Measurements from ENCODE around the gene ACTL10.
"Not testable (repeated sequence)": the region's sequence is repeated elsewhere in the genome, so short reads cannot be mapped to it uniquely, and the experiment has no call there.

ACTL10 gene

DNA sequence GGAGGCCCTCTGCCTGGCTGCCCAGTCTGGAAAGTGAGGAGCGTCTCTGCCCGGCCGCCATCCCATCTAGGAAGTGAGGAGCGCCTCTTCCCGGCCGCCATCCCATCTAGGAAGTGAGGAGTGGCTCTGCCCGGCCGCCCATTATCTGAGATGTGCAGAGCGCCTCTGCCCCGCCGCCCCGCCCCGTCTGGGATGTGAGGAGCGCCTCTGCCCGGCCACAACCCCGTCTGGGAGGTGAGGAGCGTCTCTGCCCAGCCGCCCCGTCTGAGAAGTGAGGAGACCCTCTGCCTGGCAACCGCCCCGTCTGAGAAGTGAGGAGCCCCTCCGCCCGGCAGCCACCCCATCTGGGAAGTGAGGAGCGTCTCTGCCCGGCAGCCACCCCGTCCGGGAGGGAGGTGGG, 32.2 kb downstream of the ACTL10 start:
- DNase-seq, result not testable (repeated sequence)

DNA sequence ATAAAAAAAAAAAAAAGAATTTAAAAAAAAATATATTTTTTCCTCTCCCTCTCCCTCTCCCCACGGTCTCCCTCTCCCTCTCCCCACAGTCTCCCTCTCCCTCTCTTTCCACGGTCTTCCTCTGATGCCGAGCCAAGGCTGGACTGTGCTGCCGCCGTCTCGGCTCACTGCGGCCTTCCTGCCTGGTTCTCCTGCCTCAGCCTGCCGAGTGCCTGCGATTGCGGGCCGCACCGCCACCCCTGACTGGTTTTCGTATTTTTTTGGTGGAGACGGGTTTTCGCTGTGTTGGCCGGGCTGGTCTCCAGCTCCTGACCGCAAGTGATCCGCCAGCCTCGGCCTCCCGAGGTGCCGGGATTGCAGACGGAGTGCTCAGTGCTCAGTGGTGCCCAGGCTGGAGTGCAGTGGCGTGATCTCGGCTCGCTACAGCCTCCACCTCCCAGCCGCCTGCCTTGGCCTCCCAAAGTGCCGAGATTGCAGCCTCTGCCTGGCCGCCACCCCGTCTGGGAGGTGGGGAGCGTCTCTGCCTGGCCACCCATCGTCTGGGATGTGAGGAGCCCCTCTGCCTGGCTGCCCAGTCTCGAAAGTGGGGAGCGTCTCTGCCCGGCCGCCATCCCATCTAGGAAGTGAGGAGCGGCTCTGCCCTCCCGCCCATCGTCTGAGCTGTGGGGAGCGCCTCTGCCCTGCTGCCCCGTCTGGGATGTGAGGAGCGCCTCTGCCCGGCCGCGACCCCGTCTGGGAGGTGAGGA, 34.1 kb downstream of the ACTL10 start:
- not testable (repeated sequence) for DNase-seq

DNA sequence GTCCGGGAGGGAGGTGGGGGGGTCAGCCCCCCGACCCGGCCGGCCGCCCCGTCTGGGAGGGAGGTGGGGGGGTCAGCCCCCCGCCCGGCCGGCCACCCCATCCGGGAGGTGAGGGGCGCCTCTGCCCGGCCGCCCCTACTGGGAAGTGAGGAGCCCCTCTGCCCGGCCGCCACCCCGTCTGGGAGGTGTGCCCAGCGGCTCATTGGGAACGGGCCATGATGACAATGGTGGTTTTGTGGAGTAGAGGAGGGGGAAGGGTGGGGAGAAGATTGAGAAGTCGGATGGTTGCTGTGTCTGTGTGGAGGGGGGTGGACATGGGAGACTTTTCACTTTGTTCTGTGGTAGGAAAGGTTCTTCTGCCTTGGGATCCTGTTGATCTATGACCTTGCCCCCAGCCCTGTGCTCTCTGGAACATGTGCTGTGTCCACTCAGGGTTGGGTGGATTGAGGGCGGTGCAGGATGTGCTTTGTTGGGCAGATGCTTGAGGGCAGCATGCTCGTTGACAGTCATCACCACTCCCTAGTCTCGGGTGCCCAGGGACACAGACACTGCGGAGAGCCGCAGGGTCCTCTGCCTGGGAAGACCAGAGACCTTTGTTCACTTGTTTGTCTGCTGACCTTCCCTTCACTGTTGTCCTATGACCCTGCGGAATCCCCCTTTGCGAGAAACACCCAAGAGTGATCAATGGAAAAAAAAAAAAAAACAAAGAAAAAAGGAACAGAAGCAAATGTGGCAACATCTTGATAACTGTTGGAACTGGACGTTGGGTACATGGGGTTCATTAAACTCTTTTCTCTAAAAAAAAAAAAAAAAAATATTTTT, 35.1 kb downstream of the ACTL10 start:
- no peak for DNase-seq

DNA sequence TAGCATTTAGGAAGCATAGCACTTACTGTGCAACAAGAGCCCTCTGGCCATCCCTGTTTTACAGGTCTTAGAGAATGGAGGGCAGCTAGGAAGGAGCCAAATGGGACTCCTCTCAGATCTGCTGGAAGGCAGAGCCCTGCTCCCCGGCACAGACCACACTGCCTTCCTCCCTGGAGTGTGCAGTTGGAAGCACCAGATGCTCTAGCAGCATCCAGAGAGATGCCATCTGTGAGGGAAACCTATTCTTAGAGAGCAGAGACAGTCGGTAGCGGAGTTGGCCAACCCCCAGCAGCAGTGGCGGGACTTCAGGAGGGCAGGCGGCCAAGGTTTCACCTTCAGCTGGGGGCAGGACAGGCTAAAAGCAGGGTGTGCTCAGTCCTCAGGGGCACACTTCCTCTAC, 36.1 kb downstream of the ACTL10 start:
- DNase-seq, result no peak

DNA sequence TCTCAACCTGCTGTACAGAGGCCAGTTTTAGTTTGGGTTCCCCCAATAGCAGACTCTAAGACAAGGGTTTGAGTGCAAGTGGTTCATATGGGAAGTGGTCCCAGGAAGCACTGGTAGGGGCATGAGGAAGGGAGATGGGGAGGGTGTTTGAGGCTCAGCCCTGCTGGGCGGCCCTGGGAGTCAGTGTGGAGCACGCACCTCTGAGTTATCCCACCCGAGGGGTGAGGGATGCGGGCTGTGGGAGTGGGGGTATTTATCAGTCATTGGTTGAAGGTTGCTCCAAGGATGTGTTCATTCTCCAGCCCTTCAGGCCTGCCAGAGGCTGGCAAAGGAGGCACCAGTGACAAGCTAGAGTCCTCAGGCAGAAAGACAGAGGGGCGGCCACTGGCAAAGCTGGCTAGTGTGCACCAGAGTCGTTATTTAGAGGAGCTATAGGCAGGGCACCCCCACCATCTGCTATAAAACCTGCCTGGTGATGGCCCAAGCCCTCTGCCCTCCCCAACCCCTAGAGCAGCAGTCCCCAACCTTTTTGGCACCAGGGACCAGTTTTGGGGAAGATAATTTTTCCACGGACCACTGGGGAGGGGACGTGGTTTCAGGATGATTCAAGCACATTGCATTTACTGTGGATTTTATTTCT, 36.9 kb downstream of the ACTL10 start:
- DNase-seq, result no peak

DNA sequence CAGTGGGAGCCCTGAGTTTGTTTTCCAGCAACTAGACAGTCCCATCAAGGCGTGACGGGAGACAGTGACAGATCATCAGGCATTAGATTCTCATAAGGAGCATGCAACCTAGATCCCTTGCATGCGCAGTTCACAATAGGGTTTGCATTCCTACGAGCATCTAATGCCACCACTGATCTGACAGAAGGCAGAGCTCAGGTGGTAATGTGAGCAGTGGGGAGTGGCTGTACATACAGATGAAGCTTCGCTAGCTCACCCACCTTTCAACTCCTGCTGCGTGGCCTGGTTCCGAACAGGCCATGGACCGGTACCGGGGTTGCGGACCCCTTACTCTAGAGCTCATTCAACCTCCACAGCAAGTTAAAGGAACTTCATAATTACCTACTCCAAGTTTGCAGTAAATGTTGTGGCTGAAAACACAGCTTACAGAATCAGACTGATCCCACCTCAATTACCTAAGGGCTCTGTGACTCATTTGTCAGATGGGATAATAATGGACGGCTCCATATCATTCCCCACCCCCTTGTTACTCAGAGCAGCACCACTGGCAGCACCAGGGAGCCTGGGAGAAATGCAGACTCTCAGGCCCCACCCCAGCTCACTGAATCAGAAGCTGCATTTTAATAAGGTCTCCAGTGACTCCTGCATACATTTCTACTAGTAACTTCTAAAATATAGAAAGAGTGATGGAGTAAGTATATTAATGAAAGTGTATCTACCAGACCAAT, 37.6 kb downstream of the ACTL10 start:
- no peak for DNase-seq

DNA sequence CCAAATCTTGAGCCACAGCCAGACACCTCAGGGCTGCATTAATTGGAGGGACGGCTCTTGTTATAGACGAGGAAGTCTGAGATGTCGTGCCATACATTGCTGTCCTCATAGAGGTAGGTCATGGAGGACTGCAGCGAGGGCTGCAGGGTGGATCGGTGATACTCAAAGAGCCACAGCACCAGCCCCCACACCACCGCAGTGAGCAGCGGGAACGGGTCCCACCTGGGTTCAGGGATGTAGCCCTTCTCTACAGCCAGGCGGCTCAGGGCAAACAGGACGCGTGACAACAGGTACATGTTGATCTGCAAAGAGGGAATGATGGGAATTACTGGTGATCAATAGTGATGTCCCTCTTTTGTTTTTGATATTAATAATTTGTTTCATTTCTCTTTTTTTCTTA, 40.9 kb downstream of the ACTL10 start:
- no peak for DNase-seq

DNA sequence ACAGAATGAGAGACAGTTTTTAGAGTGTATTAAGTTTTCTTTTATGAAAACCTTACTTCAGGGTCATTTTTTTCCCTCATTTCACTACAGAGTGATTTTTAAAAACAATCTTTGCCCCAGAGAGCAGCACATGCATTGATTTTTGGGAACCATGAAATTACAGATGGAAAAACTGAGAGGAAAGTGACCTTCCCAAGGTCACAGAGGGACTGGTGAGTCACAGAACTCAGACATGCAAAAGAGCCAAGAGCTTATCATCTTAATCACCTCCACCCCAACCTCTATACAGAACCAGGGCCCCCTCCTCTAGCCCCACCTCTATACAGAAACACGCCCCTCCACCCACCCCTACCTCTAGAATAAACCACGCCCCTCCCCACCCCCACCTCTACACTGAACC, 42.7 kb downstream of the ACTL10 start:
- DNase-seq, result no peak

DNA sequence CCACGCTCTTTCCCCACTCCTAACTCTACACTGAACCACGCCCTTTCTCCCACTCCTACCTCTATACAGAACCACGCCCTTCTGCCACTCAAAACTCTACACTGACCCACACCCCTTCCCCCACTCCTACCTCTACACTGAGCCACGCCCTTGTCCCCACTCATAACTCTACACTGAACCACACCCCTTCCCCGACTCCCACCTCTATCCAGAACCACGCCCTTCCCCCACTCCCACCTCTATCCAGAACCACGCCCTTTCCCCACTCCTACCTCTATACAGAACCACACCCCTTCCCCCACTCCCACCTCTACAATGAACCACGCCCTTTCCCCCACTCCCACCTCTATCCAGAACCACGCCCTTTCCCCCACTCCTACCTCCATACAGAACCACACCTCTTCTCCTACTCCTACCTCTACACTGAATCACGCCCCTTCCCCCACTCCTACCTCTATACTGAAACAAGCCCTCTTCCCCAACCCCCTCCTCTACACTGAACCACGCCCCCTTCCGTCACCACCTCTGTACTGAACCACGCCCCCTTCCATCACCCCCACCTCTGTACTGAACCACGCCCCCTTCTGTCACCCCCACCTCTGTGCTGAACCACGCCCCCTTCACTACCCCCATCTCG, 43.3 kb downstream of the ACTL10 start:
- no peak for DNase-seq

DNA sequence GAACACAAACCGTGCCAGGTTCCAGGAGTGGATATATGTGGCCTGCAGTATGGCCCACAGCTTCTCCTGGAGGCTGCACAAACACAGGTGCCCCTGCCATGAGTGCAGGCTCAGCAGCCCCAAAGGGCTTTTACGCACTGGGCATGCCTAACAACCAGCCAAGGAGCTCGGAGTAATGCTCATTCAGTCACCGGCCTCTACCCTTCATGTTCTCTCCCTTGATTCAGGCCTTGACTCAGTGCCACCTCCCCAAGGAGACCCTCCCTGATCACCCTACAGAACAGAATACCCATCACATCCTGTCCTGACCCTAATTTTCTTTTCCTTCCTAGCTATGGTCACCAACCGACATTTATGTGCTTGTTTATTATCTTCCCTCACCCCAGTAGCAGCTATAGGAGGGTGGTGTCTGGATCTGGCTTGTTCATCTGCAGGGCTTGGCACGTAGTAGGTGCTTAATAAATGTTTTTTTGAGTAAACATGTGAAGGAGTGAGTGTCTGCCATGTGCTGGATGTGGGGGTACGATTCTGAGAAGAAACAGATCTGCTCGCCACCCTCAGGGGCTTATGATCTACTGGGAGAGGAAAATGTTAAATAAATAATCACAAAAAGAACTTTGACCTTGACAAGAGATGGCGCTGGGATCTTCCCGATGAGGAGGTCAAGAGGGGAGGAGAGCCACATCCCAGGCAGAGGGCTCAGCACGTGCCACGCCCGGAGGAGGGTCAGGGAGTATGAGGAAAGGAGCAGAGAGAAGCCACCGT, 44.1 kb downstream of the ACTL10 start:
- no peak for DNase-seq

DNA sequence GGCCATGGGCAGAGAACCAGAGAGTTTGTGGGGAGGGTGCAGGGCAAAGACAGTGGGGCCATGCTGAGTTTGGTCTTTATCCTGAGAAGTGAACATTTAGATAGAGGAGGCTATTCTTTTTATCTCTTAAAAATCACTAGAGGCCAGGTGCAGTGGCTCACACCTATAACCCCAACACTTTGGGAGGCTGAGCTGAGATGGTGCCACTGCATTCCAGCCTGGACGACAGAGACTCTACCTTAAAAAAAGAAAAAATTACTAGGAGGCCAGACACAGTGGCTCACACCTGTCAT, 44.6 kb downstream of the ACTL10 start:
- no peak for DNase-seq

DNA sequence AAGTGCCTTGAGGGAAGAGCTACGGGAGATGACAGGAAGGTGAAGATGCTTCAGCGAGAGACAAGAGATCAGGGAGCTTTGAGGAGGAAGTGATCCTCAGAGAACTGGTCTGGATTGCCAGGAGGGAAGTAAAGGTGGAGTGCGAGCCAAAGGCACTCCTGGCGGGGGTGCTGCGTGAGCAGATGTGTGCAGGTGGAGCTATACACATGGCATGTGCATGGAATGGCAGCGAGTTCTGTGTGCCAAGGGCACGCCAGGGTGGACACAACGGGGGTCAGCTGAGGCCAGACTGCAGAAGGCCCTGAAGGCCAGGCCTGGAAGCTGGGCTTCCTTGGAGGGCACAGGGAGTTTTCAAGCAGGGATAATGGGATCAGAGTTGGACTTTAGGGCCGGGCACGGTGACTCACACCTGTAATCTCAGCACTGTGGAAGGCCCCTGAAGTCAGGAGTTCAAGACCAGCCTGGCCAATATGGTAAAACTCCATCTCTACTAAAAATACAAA, 47.2 kb downstream of the ACTL10 start:
- no peak for DNase-seq

DNA sequence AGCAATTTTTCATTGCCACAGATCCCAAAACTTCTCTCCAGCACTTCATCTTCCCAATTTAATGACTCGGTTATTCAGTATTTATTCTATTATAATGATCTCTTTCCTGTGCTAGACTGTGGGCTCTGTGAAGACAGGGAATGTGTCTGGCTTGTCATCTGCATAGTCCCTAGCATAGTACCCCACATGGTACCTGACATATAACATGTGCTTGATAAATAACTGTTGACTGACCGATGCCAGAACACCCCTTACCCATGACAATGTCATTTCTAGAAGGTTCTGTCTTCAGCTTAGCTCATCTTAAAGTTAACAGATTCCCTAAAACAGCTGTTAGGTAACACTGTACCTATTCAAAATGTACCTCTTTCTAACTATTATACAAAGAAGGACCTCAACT, 49.8 kb downstream of the ACTL10 start:
- DNase-seq, result no peak
